Measurements from ENCODE around the gene PLXDC2. TPM values are rescaled to one million over a fixed set of nuclear protein-coding genes. Genes with fewer than 3 reads are reported as not detected.

PLXDC2 gene
- total and polyA plus RNA-seq, 2 donors (not counting 1 experiment from before 2014, with no cell fraction given), result 4.2 to 5.1 TPM

DNA sequence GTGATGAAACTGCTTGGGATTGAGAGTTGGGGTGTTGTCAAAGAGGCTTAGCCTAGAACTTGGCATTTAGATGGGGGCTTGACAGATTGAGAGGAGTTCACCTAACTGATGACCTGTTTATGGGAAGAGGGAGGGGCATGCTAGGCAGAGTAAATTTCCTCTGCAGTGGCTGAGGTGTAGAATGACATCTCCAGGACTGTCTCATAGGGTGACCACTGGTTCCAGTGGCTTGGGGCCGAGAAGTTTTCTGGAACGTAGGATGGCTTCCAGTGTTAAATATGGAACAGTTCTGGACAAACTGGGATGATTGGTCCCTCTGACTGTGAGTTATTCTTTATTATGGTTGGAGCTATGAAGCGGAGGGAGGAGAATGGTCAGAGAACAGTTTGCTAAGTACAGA lies 186.4 kb downstream of the PLXDC2 start:
- no peak overlapping the region for H3K9ac ChIP-seq (ENCODE audit: insufficient read depth, low read length)
- no peak overlapping the region for H3K4me2 ChIP-seq (ENCODE audit: extremely low read depth, insufficient read depth, low read length)
- H3K27ac ChIP-seq (ENCODE audit: insufficient read depth, low read length), result no peak overlapping the region
- no peak for DNase-seq (ENCODE audit: low read depth in 2 of 2)
- H3K4me1 ChIP-seq (ENCODE audit: control insufficient read depth, extremely low read depth, insufficient read depth, low read length), result peaks cover 2% of the 10 kb centered on the region
- H3K4me3 ChIP-seq (replicated peaks in 1 of 4; ENCODE audit: control extremely low read depth in 1 of 4, insufficient read depth in 1 of 4, low read depth in 3 of 4, low read length in 4 of 4), result no peak overlapping the region
- no peaks in the 10 kb centered on the region for H3K36me3 ChIP-seq (ENCODE audit: control insufficient read depth, insufficient read depth, low read length)
- H3K79me2 ChIP-seq (ENCODE audit: control insufficient read depth, insufficient read depth, low read length), result no peaks in the 10 kb centered on the region
- H3K9me3 ChIP-seq (ENCODE audit: control insufficient read depth, insufficient read depth, low read depth, low read length), result no peaks in the 10 kb centered on the region
- TF ChIP-seq, protein P1, sequence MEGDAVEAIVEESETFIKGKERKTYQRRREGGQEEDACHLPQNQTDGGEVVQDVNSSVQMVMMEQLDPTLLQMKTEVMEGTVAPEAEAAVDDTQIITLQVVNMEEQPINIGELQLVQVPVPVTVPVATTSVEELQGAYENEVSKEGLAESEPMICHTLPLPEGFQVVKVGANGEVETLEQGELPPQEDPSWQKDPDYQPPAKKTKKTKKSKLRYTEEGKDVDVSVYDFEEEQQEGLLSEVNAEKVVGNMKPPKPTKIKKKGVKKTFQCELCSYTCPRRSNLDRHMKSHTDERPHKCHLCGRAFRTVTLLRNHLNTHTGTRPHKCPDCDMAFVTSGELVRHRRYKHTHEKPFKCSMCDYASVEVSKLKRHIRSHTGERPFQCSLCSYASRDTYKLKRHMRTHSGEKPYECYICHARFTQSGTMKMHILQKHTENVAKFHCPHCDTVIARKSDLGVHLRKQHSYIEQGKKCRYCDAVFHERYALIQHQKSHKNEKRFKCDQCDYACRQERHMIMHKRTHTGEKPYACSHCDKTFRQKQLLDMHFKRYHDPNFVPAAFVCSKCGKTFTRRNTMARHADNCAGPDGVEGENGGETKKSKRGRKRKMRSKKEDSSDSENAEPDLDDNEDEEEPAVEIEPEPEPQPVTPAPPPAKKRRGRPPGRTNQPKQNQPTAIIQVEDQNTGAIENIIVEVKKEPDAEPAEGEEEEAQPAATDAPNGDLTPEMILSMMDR (conservative IDR thresholded peaks at IDR 0.05 in 1 of 2, IDR thresholded peaks at IDR 0.05 in 1 of 2; ENCODE audit: low read depth in 1 of 2, low read length in 2 of 2), result no peak
- TF ChIP-seq EZH2 (IDR thresholded peaks at IDR 0.05; ENCODE audit: low read length, missing control alignments), result no peak
- H3K27me3 ChIP-seq (ENCODE audit: control insufficient read depth, insufficient read depth, low read length), result no peaks in the 10 kb centered on the region
- no peaks in the 10 kb centered on the region for H4K20me1 ChIP-seq (ENCODE audit: control insufficient read depth, extremely low read depth, insufficient read depth, low read length)
- no peak overlapping the region for H2AFZ ChIP-seq (ENCODE audit: low read length)

GRCh38 chr10:20004087-20004523 lies 187.9 kb downstream of the PLXDC2 start:
- H3K79me2 ChIP-seq (ENCODE audit: control insufficient read depth, insufficient read depth, low read length), result no peaks in the 10 kb centered on the region
- DNase-seq (ENCODE audit: low read depth in 2 of 2), result peak; percentile 65 to 74
- H3K9ac ChIP-seq (ENCODE audit: insufficient read depth, low read length), result no peak overlapping the region
- peaks cover 2% of the 10 kb centered on the region for H3K4me1 ChIP-seq (ENCODE audit: control insufficient read depth, extremely low read depth, insufficient read depth, low read length)
- H3K27ac ChIP-seq (ENCODE audit: insufficient read depth, low read length), result peak overlapping the region; percentile 51
- no peak overlapping the region for H3K4me3 ChIP-seq (replicated peaks in 1 of 4; ENCODE audit: control extremely low read depth in 1 of 4, insufficient read depth in 1 of 4, low read depth in 3 of 4, low read length in 4 of 4)
- H3K4me2 ChIP-seq (ENCODE audit: extremely low read depth, insufficient read depth, low read length), result peak overlapping the region; percentile 33
- TF ChIP-seq EZH2 (IDR thresholded peaks at IDR 0.05; ENCODE audit: low read length, missing control alignments), result no peak
- H2AFZ ChIP-seq (ENCODE audit: low read length), result no peak overlapping the region
- H3K9me3 ChIP-seq (ENCODE audit: control insufficient read depth, insufficient read depth, low read depth, low read length), result no peaks in the 10 kb centered on the region
- H4K20me1 ChIP-seq (ENCODE audit: control insufficient read depth, extremely low read depth, insufficient read depth, low read length), result no peaks in the 10 kb centered on the region
- H3K27me3 ChIP-seq (ENCODE audit: control insufficient read depth, insufficient read depth, low read length), result no peaks in the 10 kb centered on the region
- no peaks in the 10 kb centered on the region for H3K36me3 ChIP-seq (ENCODE audit: control insufficient read depth, insufficient read depth, low read length)

GRCh38 chr10:20005638-20006037 lies 189.4 kb downstream of the PLXDC2 start:
- no peak for DNase-seq (ENCODE audit: low read depth in 2 of 2)
- no peak overlapping the region for H2AFZ ChIP-seq (ENCODE audit: low read length)
- H4K20me1 ChIP-seq (ENCODE audit: control insufficient read depth, extremely low read depth, insufficient read depth, low read length), result no peaks in the 10 kb centered on the region
- H3K79me2 ChIP-seq (ENCODE audit: control insufficient read depth, insufficient read depth, low read length), result no peaks in the 10 kb centered on the region
- TF ChIP-seq EZH2 (IDR thresholded peaks at IDR 0.05; ENCODE audit: low read length, missing control alignments), result no peak
- TF ChIP-seq, protein P1 (conservative IDR thresholded peaks at IDR 0.05 in 1 of 2, IDR thresholded peaks at IDR 0.05 in 1 of 2; ENCODE audit: low read depth in 1 of 2, low read length in 2 of 2), result no peak
- no peak overlapping the region for H3K9ac ChIP-seq (ENCODE audit: insufficient read depth, low read length)
- H3K4me3 ChIP-seq (replicated peaks in 1 of 4; ENCODE audit: control extremely low read depth in 1 of 4, insufficient read depth in 1 of 4, low read depth in 3 of 4, low read length in 4 of 4), result no peak overlapping the region
- no peaks in the 10 kb centered on the region for H3K9me3 ChIP-seq (ENCODE audit: control insufficient read depth, insufficient read depth, low read depth, low read length)
- peaks cover 2% of the 10 kb centered on the region for H3K4me1 ChIP-seq (ENCODE audit: control insufficient read depth, extremely low read depth, insufficient read depth, low read length)
- H3K4me2 ChIP-seq (ENCODE audit: extremely low read depth, insufficient read depth, low read length), result no peak overlapping the region
- no peaks in the 10 kb centered on the region for H3K36me3 ChIP-seq (ENCODE audit: control insufficient read depth, insufficient read depth, low read length)
- no peak overlapping the region for H3K27ac ChIP-seq (ENCODE audit: insufficient read depth, low read length)
- H3K27me3 ChIP-seq (ENCODE audit: control insufficient read depth, insufficient read depth, low read length), result no peaks in the 10 kb centered on the region
